HG03378 (cell line): Measurements from ENCODE around the gene CNDP2.
"Not testable (repeated sequence)": the region's sequence is repeated elsewhere in the genome, so short reads cannot be mapped to it uniquely, and the experiment has no call there.

Source experiments
- ATAC-seq: cut with Tn5 transposase; IDR thresholded peaks from one replicate; pipeline ENCODE4 v1.9.1; 2021; ENCODE audit warnings: mild to moderate bottlenecking, moderate library complexity; ENCODE audit not compliant: unreplicated experiment

The CNDP2 gene

DNA sequence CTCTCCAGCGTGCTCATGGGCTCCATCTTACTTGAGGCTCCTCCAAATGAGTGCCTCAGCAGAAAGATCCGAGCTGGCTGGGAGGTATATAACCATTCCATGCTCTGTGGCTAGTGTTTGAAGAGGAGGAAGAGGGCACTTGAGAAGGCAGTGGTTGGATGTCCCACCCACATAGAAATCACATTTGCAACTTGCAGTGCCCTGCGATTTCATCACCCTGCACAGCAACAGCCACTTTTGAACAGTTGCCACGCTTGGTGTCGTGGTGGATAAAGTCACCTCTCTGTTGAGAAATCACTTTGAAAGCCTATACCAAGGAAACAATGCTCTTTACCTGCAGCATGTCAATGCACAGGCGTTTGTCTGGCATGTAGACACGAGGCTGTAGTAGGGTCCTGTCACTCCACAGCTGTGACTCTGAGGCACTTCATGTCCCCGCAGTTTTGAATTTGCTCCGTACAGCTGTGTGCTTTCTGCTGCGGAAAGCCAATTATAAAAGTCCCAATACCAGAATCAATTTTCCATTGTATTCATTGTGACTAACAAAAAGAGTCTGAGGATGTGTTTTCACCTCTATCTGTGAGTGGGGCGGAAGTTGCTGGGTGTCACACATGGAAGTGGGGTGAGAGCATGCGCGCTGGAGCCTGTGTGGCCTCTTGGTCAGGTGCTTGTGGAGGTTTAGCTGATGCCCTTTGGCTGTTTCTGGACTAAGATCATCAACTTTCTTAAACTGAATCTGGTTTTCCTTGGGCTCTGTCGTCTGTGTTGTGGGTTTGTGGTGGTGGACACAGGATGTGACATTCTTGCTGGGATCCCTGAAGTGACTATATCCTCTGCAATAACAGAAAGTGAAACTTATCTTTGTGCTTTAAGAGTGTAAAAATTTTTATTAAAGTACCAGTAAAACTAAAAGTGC is 2.8 kb downstream of the CNDP2 start:
- ATAC-seq = peak; percentile 48

DNA sequence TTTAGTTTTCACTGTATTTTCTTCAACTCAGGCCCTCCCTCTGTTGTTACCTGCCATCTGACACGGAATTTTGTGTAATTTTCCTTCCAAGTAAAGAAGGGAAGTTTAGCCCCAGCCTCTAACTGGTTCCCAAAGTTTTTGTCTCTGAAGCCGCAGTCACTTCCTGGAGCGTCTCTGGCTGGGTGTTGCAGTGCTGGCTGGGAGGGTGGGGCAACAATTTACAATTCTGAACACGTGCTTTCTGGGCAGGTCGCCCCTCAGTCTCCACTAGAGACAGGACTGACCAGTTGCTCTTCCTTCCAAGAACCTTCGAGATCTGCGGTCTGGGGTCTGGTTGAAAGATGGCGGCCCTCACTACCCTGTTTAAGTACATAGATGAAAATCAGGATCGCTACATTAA is 3.5 kb downstream of the CNDP2 start:
- peak; percentile 41 for ATAC-seq

DNA sequence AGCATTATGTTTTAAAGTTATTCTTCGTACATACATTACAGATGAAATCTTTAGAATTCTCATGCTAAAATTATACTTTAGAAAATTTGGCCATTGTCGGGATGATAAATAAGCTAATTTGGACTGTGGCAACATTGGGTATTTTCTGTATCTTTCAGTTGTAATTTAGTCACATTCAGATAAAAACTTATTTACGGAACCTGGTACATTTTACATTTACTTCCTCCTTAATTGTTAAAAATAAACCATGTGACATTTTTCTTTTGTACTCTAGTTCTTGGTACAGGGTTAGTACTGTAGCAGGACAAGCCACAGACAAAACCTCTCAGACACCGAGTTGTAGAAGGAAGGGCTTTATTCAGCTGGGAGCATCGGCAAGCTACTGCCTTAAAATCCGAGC is 4.2 kb downstream of the CNDP2 start:
- no peak for ATAC-seq

DNA sequence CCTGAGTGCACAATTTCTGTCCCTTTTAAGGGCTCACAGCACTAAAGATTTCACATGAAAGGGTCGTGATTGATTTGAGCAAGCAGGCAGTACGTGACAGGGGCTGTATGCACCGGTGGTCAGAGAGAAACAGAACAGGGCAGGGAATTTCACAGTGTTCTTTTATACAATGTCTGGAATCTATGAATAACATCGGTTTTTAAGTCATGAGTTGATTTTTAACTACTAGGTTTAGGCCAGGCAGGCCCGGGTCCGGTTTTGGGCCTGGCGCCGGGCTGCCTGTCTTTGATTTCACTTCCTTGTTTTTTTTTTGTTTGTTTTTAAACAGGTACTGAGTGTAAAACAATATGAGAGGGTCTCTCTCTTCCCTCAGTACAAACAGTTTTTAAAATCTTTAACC is 4.6 kb downstream of the CNDP2 start:
- ATAC-seq = not testable (repeated sequence)

DNA sequence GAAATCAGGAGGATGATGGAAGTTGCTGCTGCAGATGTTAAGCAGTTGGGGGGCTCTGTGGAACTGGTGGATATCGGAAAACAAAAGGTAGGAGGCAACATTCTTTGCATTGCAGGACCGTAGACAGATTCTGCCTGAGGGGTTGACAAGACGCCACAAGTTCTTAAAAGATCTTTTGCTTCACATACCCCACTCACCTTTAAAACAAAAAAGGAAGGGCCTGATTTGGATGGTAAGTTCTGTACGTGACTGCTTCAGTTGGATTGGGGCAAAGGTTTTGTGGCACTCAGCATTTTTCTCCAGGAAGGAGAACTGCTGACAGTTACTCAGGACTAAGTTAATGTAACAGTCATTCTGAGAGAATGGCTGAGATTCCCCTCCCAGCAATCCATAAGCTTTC is 5.2 kb downstream of the CNDP2 start:
- ATAC-seq = no peak

DNA sequence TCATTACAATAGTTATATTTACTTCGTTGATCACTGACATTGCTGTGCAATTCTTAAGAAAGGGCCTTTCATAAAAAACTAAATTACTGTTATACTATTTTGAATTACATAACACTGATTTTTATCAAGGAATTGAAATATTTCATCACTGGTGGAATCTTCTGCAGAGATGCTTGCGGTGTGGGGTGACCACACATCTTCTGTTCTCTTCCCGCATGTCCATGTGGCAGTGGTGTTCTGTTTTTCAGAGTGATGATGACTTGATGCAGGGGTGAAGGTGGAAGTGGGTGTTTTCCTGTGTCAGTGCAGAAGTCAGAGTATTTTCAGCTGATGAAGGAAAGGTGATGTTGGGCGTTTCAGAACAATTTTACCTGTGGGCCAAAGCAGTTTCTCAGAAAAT is 7.0 kb downstream of the CNDP2 start:
- ATAC-seq = no peak

DNA sequence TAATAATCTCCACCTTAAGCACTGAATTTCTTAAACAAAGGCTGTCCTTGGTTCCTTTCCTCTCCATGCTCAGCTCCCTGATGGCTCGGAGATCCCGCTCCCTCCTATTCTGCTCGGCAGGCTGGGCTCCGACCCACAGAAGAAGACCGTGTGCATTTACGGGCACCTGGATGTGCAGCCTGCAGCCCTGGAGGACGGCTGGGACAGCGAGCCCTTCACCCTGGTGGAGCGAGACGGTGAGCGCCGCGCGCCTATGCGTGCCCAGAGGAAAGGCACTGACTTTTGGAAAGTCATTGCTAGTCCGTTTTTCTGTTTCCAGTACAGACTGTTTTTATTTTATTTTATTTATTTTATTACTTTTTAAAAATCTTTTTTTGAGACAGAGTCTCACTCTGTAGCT is 9.6 kb downstream of the CNDP2 start:
- no peak for ATAC-seq

DNA sequence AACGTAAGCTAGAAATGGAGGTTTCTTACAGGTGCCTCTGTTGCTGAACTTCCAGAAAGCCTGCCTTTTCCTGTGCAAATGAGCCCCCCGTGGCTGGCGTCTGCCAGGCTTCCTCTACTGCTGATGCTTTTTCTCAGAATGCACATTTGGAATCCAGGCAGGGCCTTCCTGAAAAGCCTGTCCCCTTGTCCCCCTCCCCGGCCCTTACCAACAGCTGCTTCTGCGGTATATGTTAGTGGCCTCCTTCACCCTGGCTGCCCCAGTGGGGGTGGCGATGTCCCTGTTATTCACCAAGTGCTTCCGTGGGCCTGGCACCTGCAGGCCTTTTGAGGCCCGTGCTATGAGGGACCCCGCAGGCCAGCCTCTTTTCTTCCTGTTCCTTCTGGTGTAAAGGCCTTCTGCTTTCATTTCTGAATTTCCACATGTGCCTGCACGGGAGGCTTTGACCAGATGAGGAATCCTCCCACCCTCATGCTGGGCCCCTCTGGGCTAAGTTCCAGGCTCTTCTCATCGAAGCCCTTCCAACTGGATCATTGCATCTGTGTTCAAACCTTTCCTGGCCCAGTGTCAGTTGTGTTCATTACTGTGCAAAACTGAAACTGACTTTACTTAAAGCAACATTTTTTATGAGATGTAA is 10.4 kb downstream of the CNDP2 start:
- no peak for ATAC-seq

DNA sequence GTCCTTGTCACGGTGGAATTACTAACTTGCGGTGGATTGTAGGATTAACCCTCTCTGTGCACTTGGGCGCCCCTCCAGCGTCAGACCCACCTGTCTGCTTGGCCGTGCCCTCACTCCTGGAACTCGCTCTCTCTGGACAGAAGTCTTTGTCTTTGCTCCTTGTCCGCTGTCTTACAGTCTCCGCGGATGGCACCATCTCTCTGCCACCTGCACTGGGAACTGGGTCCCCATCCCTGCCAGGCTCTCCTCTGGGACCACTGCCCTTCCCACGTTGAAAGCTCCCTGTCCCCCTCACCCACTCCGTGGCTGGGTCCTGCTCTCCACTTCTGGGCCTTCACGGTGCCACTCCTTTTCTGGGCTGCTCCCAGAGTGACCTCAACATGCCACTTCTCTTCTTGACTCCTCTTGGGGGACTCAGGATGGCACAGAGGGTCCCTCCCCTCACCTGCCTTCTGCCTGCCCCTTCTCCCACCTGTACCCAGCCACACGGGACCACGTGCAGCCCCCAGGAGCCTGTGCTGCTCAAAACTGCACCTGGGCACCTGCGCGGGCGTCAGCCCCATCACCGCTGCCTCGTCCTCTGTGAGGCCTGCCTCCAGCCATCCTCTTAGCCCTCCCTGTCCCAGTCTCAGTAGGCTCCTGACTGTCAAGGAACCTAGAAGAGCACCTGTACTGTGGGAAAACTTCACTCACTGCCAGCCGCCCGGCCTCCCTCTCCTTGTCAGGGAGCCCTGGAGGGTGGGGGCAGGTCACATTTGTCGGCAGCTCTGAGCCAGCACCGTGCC is 11.1 kb downstream of the CNDP2 start:
- no peak for ATAC-seq

DNA sequence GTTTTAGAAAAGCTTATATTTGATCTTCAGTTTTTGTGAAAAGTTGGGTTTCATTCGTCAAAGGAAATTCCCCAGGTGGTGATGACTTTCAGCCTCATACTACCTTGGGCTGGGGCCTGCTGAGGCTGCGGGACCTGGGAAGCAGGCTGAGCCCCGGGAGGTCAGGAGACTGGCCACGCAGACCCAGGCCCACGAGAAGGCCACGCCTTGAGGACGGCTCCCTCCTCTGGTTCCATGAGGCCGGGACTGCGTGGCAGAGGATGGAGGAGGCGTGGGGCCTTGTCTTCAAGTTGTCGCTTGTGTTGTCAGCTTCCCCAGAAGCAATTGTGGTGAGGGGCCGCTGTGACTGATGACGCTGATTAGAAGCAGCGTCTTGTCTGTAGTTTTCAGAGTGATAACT is 11.8 kb downstream of the CNDP2 start:
- no peak for ATAC-seq

DNA sequence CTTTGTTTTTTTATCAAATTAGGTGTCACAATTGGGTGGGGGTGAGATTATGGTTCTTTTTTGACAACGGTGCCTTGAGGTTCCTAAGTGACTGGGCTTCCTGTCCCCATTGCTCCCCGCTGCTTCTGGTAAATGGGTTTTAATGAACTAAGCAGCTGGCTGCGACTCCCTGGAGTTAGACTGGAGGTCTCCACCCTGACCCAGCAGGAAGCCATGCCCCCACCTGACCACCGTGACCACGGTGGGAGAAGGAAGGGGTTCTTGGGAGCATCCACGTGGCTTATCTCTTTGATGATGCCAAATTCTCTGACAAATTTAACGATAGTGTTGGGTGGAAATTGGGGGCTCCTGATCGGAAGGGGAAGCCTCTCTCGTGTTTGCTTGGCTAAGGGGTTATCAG is 12.2 kb downstream of the CNDP2 start:
- ATAC-seq = no peak

DNA sequence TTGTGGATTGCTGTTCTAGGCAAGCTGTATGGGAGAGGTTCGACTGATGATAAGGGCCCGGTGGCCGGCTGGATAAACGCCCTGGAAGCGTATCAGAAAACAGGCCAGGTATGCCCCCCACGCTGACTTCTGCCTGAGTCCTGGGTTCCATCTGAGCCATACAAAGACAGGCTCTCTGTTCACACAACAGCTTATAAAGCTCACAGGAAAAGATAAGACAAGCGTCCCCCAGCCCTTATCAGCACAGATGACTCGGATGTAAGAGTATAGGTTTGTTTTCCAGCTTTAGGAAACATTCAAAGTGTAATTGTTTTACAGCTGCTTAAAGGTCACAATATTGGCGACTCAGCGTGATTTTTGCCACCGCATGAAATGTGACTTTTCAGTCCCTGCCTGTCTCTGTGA is 12.7 kb downstream of the CNDP2 start:
- no peak for ATAC-seq

DNA sequence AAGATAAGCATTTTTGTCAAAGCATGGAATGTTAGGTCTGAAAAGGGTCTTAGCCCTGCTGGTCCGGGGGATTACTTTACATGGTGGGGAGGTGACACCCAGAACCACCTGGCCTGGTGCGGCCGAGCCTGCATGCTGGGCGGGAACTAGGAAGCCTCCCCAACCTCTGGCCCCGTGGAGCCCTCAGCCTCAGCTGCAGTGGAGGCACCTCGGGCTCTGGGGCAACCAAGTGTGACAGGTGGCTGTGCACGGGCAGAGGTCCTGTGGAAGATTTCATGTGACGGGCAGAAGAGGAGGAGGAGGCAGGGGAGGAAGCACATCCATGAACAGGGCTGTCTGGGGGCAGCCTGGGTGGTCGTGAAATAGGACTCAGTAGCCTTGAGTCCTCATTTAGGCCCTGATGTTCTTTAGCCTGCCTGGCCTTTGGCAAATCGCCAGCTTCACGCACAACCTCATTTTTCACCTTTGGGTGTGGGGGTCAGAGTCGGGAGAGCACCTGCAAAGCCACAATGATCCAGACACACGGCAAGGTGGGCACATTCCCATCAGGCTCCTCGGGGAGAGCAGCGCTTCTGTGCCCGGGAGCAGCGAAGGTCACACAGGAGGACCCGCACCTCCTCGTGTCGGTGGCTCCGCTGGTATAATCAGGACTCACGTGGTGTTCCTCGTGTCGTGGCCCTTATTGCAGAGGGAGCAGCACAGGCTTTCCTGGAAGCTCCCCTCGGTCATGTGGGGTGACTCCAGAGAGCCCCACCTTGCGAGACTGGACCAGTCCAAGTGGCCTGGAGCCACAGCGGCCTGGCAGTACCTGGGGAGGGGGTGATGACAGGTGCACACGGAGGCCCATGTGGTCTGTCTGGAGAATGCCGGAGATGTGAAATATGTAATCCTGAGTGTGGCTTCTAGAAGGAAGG is 13.9 kb downstream of the CNDP2 start:
- no peak for ATAC-seq

DNA sequence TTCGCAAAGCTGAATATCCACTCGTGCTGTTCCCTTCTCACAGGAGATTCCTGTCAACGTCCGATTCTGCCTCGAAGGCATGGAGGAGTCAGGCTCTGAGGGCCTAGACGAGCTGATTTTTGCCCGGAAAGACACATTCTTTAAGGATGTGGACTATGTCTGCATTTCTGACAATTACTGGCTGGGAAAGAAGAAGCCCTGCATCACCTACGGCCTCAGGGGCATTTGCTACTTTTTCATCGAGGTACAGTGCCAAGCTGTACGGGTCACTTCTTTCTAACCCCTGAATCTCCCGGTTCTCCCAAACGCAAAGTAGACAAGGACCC is 14.6 kb downstream of the CNDP2 start:
- ATAC-seq = no peak

DNA sequence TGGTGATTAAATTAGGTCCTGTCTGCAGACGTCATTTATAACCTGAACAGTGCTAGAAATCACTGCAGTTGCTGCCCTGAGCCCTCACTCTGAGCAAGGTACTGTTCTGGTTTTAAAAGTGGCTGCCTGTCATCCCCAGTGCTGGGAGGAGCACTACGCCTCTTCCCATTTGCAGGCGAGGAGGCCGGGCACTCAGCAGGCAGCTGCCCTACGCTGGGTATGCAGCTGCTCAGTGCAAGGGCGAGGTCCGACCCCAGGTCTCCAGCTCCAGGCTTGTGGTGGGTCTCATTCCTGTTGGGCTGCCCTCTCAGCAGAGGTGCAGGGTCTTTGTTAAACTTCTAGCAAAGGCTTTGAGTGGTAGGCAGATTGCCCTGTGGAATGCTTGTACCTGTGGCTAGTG is 15.7 kb downstream of the CNDP2 start:
- ATAC-seq = no peak

DNA sequence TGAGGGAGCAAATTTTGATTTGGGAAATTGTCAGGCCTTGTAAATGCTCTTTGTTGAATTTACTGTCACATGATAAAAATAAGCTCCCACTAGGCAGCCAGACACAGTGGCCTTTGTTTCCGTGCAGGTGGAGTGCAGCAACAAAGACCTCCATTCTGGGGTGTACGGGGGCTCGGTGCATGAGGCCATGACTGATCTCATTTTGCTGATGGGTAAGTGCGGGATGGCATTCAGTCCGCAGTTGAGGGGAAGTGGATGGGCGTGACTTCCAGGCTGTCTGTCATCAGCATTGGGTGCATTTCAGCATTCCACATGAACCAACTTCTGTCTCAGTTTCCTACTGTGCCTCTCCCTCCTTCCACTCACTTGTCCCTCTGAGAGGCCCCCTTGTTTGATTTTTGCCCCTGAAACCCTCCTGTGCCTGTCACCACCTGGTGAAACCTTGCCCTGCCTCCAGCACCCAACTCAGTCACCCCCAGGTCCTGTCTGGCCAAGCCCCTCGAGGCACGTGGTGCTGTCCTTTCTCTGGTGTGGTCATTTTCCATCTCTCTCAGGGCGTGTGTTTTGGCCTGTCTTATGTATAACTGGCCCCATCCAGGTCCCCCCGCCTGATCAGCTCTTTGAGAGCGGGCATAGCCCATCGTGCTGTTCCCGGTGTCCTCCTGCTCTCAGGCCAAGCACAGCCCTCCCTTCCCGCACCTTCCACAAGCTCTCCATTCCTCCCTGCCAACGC is 16.3 kb downstream of the CNDP2 start:
- ATAC-seq = no peak

DNA sequence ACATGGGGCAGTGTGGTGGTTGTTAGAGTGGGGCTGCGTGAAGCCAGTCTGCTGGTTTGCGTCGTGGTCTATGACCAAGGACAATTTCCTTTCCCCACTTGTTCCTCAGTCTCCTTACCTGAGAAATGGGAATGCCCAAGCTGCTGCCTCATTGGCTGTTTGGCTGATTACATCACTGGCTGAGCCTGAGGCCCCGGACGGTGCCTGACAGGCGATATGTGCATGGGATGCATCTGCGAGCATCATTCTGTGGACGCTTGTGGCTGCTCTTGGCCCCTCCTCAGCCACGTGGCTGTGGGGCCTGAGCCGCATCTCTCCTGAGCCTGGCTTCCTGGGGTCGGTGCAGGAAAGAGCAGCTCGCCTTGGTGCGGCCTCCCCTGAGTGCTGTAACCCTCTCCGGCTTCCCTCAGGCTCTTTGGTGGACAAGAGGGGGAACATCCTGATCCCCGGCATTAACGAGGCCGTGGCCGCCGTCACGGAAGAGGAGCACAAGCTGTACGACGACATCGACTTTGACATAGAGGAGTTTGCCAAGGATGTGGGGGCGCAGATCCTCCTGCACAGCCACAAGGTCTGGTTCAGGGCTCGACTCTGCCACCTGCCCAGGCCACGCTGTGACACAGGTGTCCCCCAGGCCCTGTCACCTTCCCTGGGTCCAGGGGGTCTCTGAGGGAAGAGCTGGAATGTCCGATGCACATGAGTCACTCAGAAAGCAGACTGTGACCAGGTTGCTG is 17.2 kb downstream of the CNDP2 start:
- no peak for ATAC-seq

DNA sequence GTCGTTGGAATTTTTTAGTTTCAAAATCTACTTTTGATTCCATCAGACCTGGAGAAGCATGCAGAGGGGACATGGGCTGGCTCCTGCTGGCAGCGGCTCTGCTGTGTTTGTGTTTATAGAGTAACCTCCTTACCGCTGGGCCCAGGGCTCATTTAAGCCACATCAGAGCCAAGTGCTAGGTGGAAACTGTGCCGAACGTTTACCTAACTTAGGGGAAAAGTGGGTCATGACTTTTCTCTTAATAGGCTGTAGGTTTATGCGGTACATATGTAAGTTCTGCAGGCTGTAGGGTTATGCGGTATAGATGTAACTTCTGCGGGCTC is 17.7 kb downstream of the CNDP2 start:
- no peak for ATAC-seq

DNA sequence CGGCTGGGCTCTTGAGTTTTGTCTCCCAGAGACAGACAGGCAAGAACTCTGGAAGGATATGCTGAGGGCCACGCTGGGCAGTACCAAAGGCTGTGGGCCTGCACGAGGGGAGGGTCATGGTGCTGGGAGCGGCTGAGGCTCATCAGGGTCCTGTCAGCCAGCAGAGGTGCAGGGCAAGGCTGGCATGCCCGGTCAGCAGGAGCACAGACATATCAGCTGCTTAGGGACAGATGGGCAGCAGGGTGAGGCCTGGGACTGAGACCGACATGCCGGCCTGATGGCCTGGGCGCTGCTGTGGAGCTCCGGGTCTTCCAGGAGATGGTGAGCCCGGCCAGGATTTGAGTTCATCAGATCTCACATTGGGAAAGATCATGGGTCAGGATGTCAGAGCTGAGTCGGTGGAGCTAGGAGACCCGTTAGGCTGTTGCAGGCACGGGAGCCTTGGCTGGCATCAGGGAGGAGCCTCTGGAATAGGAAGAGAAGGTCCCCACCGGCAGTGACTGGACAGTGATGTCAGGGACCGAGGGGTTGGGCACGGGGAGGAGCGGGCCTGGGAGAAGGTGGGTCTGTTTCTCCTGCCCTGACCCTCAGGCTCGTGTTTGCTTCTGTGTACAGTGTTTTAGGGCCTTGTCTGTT is 18.8 kb downstream of the CNDP2 start:
- no peak for ATAC-seq
